GM23248 (cell line): ENCODE results near the gene TPST1.
"Not testable (repeated sequence)": the region's sequence is repeated elsewhere in the genome, so short reads cannot be mapped to it uniquely, and the experiment has no call there.

ENCODE experiments used
- EZH2 ChIP-seq: fragments of 200-600 bp; sonication (generic); IDR thresholded peaks from 2 replicates; pipeline ENCODE4 v1.6.1; 2018; ENCODE audit warnings: antibody characterized with exemption, mild to moderate bottlenecking; ENCODE audit not compliant: insufficient read depth, poor library complexity, severe bottlenecking
- EZH2phosphoT487 ChIP-seq: fragments of 200-600 bp; sonication (generic); IDR thresholded peaks from 2 replicates; pipeline ENCODE4 v1.6.1; 2018; ENCODE audit warnings: antibody characterized with exemption, moderate library complexity, mild to moderate bottlenecking, low read depth; ENCODE audit not compliant: insufficient read depth

DNA sequence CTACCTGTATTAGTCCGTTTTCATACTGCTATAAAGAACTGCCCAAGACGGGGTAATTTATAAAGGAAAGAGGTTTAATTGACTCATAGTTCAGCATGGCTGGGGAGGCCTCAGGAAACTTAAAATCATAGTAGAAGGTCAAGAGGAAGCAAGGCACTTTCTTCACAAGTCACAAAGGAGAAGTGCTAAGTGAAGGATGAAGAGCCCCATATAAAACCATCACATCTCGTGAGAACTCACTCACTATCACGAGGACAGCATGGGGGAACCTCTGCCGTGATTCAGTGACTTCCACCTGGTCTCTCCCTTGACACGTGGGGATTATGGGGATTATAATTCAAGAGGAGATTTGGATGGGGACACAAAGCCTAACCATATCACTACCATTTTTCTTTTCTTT lies 119.9 kb downstream of the TPST1 start:
- TF ChIP-seq EZH2phosphoT487, EZH2: not testable (repeated sequence)
